Measurements from ENCODE around the gene MAMLD1. TPM values are rescaled to one million over a fixed set of nuclear protein-coding genes. Genes with fewer than 3 reads are reported as not detected.

The MAMLD1 gene
- total and polyA plus RNA-seq, 9 of the 15 experiments (the other 6 are each of a cell fraction or from before 2014, with no cell fraction given): 0.12 to 0.18 TPM; not detected in 7

- TF ChIP-seq ZNF639 (CRISPR knock-in tag; conservative IDR thresholded peaks at IDR 0.05 in 1 of 2, IDR thresholded peaks at IDR 0.05 in 1 of 2): no peak
- no peak for TF ChIP-seq ELK1 (CRISPR knock-in tag; IDR thresholded peaks at IDR 0.05)
- TF ChIP-seq ZKSCAN8 (CRISPR knock-in tag; IDR thresholded peaks at IDR 0.05): no peak
Observed at GRCh38 chrX:150363561-150364346, 637 bp downstream of the MAMLD1 start (continued).

- Histone ChIP-seq H3K9me1 (ENCODE audit: control insufficient read depth, insufficient read depth, low read length) (no peaks in the 10 kb centered on the region), H3K4me3 (no peak overlapping the region), H3K36me3 (ENCODE audit: control insufficient read depth, insufficient read depth, low read length) (no peaks in the 10 kb centered on the region), H2AFZ (ENCODE audit: low read depth, low read length) (no peak overlapping the region), H3K9ac (ENCODE audit: insufficient read depth in 1 of 2, low read depth in 2 of 2, low read length in 2 of 2) (no peak overlapping the region), H3K4me1 (replicated peaks in 1 of 2; ENCODE audit: control insufficient read depth in 2 of 2, insufficient read depth in 2 of 2, low read length in 2 of 2) (peaks cover 0 to 35% of the 10 kb centered on the region in 2 experiments; a peak in 3 of 5 replicates), H3K79me2 (ENCODE audit: control insufficient read depth, insufficient read depth, low read length) (no peaks in the 10 kb centered on the region), H3K9me3 (replicated peaks; ENCODE audit: control insufficient read depth, insufficient read depth, low read depth, low read length) (no peaks in the 10 kb centered on the region), H3K27me3 (ENCODE audit: control insufficient read depth in 2 of 2, insufficient read depth in 2 of 2, low read length in 2 of 2) (peaks cover 0 to 65% of the 10 kb centered on the region in 2 experiments; a peak in 2 of 5 replicates), H3K4me2 (ENCODE audit: insufficient read depth, low read length) (no peak overlapping the region), H3K27ac (ENCODE audit: extremely low read depth, low read depth, low read length) (no peak overlapping the region), H4K20me1 (replicated peaks; ENCODE audit: control insufficient read depth, insufficient read depth, low read length) (no peaks in the 10 kb centered on the region)
- intact Hi-C loops (cut with micrococcal nuclease) (no loop called here), in situ Hi-C loops (cut with MboI) (no loop called here)
- TF ChIP-seq TAF15 (IDR thresholded peaks at IDR 0.05; ENCODE audit: low read depth, low read length) (no peak), IRF1 (CRISPR knock-in tag; IDR thresholded peaks at IDR 0.05; ENCODE audit: borderline replicate concordance) (no peak)
- BruUV-seq (replicated peaks): no TSS peak
- DNase-seq (ENCODE audit: extremely low read depth in 1 of 4, low spot score in 3 of 4) (no peak), FAIRE-seq (no peak), ATAC-seq (no peak)
- 8% methylated on average over 22 of the region's 66 CpGs for WGBS (ENCODE audit: insufficient coverage, low coverage, missing lambda C conversion rate)
- POLR2A ChIA-PET: no interaction called here
- CTCF ChIA-PET (ENCODE audit: low intra/inter-chr PET ratio): no interaction called here
Observed at GRCh38 chrX:150364347-150365050, 1.4 kb downstream of the MAMLD1 start.

All from K562 (cell line).